Measurements from ENCODE around the gene TSPAN1.

TSPAN1 gene

GRCh38 chr1:46169811-46170454 lies 5.0 kb upstream of the TSPAN1 start:
- TF ChIP-seq JUND (IDR thresholded peaks at IDR 0.05; ENCODE audit: low read depth) = no peak
- DNase-seq (ENCODE audit: low read depth in 1 of 2, low spot score in 1 of 2) = no peak
- in situ Hi-C loops (cut with HindIII; ENCODE audit: low pct_unique_long_range_greater_than_20kb, low sequenced_read_pairs) = no loop called here

GRCh38 chr1:46171351-46171750 lies 3.5 kb upstream of the TSPAN1 start:
- in situ Hi-C loops (cut with HindIII; ENCODE audit: low pct_unique_long_range_greater_than_20kb, low sequenced_read_pairs) = no loop called here
- TF ChIP-seq JUND (IDR thresholded peaks at IDR 0.05; ENCODE audit: low read depth) = no peak
- DNase-seq (ENCODE audit: low read depth in 1 of 2, low spot score in 1 of 2) = no peak

GRCh38 chr1:46171871-46172270 lies 3.0 kb upstream of the TSPAN1 start:
- in situ Hi-C loops (cut with HindIII; ENCODE audit: low pct_unique_long_range_greater_than_20kb, low sequenced_read_pairs) = no loop called here
- DNase-seq (ENCODE audit: low read depth in 1 of 2, low spot score in 1 of 2) = peak; percentile 54 to 93
- TF ChIP-seq JUND (IDR thresholded peaks at IDR 0.05; ENCODE audit: low read depth) = no peak

- DNase-seq (ENCODE audit: low read depth in 1 of 2, low spot score in 1 of 2) = peak in 1 of 2 experiments; percentile 62
- in situ Hi-C loops (cut with HindIII; ENCODE audit: low pct_unique_long_range_greater_than_20kb, low sequenced_read_pairs) = no loop called here
- no peak for TF ChIP-seq JUND (IDR thresholded peaks at IDR 0.05; ENCODE audit: low read depth)
These were observed 2.6 kb upstream of the TSPAN1 start for GRCh38 chr1:46172321-46172720.

GRCh38 chr1:46173361-46173856 lies 1.5 kb upstream of the TSPAN1 start:
- TF ChIP-seq JUND (IDR thresholded peaks at IDR 0.05; ENCODE audit: low read depth) = no peak
- DNase-seq (ENCODE audit: low read depth in 1 of 2, low spot score in 1 of 2) = no peak
- in situ Hi-C loops (cut with HindIII; ENCODE audit: low pct_unique_long_range_greater_than_20kb, low sequenced_read_pairs) = no loop called here

- no peak for DNase-seq (ENCODE audit: low read depth in 1 of 2, low spot score in 1 of 2)
- TF ChIP-seq JUND (IDR thresholded peaks at IDR 0.05; ENCODE audit: low read depth) = no peak
- in situ Hi-C loops (cut with HindIII; ENCODE audit: low pct_unique_long_range_greater_than_20kb, low sequenced_read_pairs) = no loop called here
These were observed 356 bp downstream of the TSPAN1 start for GRCh38 chr1:46175243-46175642.

GRCh38 chr1:46176211-46176865 lies 1.5 kb downstream of the TSPAN1 start, which contains the start of gene P3R3URF:
P3R3URF (minus strand) TSS chr1:46176488; CDS start chr1:46176471, 17 bp downstream.
- TF ChIP-seq JUND (IDR thresholded peaks at IDR 0.05; ENCODE audit: low read depth) = no peak
- in situ Hi-C loops (cut with HindIII; ENCODE audit: low pct_unique_long_range_greater_than_20kb, low sequenced_read_pairs) = no loop called here
- DNase-seq (ENCODE audit: low read depth in 1 of 2, low spot score in 1 of 2) = no peak

GRCh38 chr1:46179138-46180081 lies 4.5 kb downstream of the TSPAN1 start:
- peak; percentile 39 to 90 for DNase-seq (ENCODE audit: low read depth in 1 of 2, low spot score in 1 of 2)
- no peak for TF ChIP-seq JUND (IDR thresholded peaks at IDR 0.05; ENCODE audit: low read depth)
- in situ Hi-C loops (cut with HindIII; ENCODE audit: low pct_unique_long_range_greater_than_20kb, low sequenced_read_pairs) = no loop called here

- in situ Hi-C loops (cut with HindIII; ENCODE audit: low pct_unique_long_range_greater_than_20kb, low sequenced_read_pairs) = no loop called here
- DNase-seq (ENCODE audit: low read depth in 1 of 2, low spot score in 1 of 2) = peak in 1 of 2 experiments; percentile 55
- no peak for TF ChIP-seq JUND (IDR thresholded peaks at IDR 0.05; ENCODE audit: low read depth)
These were observed 5.3 kb downstream of the TSPAN1 start for GRCh38 chr1:46180082-46180616.

- in situ Hi-C loops (cut with HindIII; ENCODE audit: low pct_unique_long_range_greater_than_20kb, low sequenced_read_pairs) = no loop called here
- TF ChIP-seq JUND (IDR thresholded peaks at IDR 0.05; ENCODE audit: low read depth) = no peak
- peak in 1 of 2 experiments; percentile 67 for DNase-seq (ENCODE audit: low read depth in 1 of 2, low spot score in 1 of 2)
These were observed 6.7 kb downstream of the TSPAN1 start for GRCh38 chr1:46181343-46182260.

GRCh38 chr1:46183079-46183847 lies 8.4 kb downstream of the TSPAN1 start:
- in situ Hi-C loops (cut with HindIII; ENCODE audit: low pct_unique_long_range_greater_than_20kb, low sequenced_read_pairs) = no loop called here

More at GRCh38 chr1:46183079-46183847, 8.4 kb downstream of the TSPAN1 start:
- peak; percentile 41 for TF ChIP-seq JUND (IDR thresholded peaks at IDR 0.05; ENCODE audit: low read depth)
- DNase-seq (ENCODE audit: low read depth in 1 of 2, low spot score in 1 of 2) = peak; percentile 67 to 96
